Measurements from ENCODE around the gene LIPA. TPM values are rescaled to one million over a fixed set of nuclear protein-coding genes. Genes with fewer than 3 reads are reported as not detected.
A peak's percentile ranks its signal among the peaks of the same experiment; 100 is the strongest.

Gene LIPA
- total RNA-seq, 2 donors from 2014 or later, result 30.4 to 37.8 TPM

GRCh38 chr10:89217057-89217990, 34.3 kb downstream of the LIPA start:
- intact Hi-C loops (cut with DNase I), result loop anchor here (10.0 kb wide), 1 partner anchor 373 kb away; no protein-coding TSS in a partner anchor
- H3K27ac ChIP-seq, result no peak overlapping the region
- H3K27me3 ChIP-seq, result no peaks in the 10 kb centered on the region
- no peaks in the 10 kb centered on the region for H3K9me3 ChIP-seq
- DNase-seq, result peak; percentile 71
- TF ChIP-seq, protein P1, sequence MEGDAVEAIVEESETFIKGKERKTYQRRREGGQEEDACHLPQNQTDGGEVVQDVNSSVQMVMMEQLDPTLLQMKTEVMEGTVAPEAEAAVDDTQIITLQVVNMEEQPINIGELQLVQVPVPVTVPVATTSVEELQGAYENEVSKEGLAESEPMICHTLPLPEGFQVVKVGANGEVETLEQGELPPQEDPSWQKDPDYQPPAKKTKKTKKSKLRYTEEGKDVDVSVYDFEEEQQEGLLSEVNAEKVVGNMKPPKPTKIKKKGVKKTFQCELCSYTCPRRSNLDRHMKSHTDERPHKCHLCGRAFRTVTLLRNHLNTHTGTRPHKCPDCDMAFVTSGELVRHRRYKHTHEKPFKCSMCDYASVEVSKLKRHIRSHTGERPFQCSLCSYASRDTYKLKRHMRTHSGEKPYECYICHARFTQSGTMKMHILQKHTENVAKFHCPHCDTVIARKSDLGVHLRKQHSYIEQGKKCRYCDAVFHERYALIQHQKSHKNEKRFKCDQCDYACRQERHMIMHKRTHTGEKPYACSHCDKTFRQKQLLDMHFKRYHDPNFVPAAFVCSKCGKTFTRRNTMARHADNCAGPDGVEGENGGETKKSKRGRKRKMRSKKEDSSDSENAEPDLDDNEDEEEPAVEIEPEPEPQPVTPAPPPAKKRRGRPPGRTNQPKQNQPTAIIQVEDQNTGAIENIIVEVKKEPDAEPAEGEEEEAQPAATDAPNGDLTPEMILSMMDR (IDR thresholded peaks at IDR 0.05), result peak; percentile 73
- no peak overlapping the region for H3K4me3 ChIP-seq
- H3K36me3 ChIP-seq, result no peaks in the 10 kb centered on the region
- no peak overlapping the region for H3K9ac ChIP-seq (ENCODE audit: low read depth in 2 of 2, low read length in 2 of 2)
- no peaks in the 10 kb centered on the region for H3K4me1 ChIP-seq

DNA sequence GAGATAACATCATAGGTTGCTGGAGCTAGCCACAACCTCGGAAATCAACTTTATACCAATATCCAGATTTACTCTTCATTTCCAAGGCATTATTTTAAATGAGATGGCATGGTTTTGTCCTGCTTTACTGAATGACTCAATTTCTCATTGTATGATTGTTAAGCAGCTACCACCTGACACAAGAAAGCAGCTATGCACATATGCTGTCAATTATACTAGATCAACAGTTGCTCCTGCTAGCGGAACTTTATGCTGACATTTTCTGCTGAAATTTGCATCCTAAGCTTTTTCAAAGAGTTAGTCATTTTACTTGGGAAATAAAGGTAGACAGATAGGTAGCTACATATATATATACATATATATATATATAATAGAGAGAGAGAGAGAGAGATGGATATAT, 35.5 kb downstream of the LIPA start:
- H3K4me3 ChIP-seq, result no peak overlapping the region
- H3K36me3 ChIP-seq, result no peaks in the 10 kb centered on the region
- TF ChIP-seq, protein P1 (IDR thresholded peaks at IDR 0.05), result no peak
- H3K9me3 ChIP-seq, result no peaks in the 10 kb centered on the region
- intact Hi-C loops (cut with DNase I), result loop anchor here (10.0 kb wide), 1 partner anchor 371 kb away; no protein-coding TSS in a partner anchor
- no peaks in the 10 kb centered on the region for H3K27me3 ChIP-seq
- no peak overlapping the region for H3K27ac ChIP-seq
- H3K9ac ChIP-seq (ENCODE audit: low read depth in 2 of 2, low read length in 2 of 2), result no peak overlapping the region
- no peaks in the 10 kb centered on the region for H3K4me1 ChIP-seq
- no peak for DNase-seq

DNA sequence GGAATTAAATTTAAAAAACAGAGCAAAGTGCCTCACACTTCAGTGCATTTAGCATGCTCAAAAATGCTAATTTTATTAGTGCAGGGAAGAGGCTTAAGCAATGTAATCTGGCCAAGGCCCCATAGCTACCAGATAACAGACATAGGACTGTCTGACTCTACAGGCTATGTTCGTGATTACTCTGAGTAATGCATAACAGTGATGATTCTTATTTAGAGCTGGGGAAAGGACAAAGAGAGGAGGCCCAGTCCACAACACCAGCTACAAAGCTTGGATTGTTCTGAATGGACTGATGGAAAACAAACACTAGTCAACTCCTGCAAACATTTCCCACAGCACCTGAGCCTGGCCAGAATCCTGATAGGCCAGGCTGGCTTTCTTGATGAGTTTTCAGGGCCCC, 36.1 kb downstream of the LIPA start:
- intact Hi-C loops (cut with DNase I), result loop anchor here (2.0 to 10.0 kb wide), 2 partner anchors 281 to 371 kb away; no protein-coding TSS in a partner anchor
- Histone ChIP-seq H3K27me3 (no peaks in the 10 kb centered on the region), H3K36me3 (no peaks in the 10 kb centered on the region), H3K9ac (ENCODE audit: low read depth in 2 of 2, low read length in 2 of 2) (no peak overlapping the region), H3K4me1 (no peaks in the 10 kb centered on the region), H3K9me3 (no peaks in the 10 kb centered on the region), H3K4me3 (no peak overlapping the region), H3K27ac (no peak overlapping the region)
- no peak for DNase-seq
- TF ChIP-seq, protein P1 (IDR thresholded peaks at IDR 0.05), result no peak

GRCh38 chr10:89214566-89215165, 36.9 kb downstream of the LIPA start:
- no peak overlapping the region for H3K4me3 ChIP-seq
- H3K27ac ChIP-seq, result no peak overlapping the region
- H3K9me3 ChIP-seq, result no peaks in the 10 kb centered on the region
- intact Hi-C loops (cut with DNase I), result loop anchor here (2.0 to 10.0 kb wide), 2 partner anchors 280 to 370 kb away; no protein-coding TSS in a partner anchor
- DNase-seq, result no peak
- H3K9ac ChIP-seq (ENCODE audit: low read depth in 2 of 2, low read length in 2 of 2), result no peak overlapping the region
- H3K36me3 ChIP-seq, result no peaks in the 10 kb centered on the region
- TF ChIP-seq, protein P1 (IDR thresholded peaks at IDR 0.05), result no peak
- H3K4me1 ChIP-seq, result no peaks in the 10 kb centered on the region
- no peaks in the 10 kb centered on the region for H3K27me3 ChIP-seq

DNA sequence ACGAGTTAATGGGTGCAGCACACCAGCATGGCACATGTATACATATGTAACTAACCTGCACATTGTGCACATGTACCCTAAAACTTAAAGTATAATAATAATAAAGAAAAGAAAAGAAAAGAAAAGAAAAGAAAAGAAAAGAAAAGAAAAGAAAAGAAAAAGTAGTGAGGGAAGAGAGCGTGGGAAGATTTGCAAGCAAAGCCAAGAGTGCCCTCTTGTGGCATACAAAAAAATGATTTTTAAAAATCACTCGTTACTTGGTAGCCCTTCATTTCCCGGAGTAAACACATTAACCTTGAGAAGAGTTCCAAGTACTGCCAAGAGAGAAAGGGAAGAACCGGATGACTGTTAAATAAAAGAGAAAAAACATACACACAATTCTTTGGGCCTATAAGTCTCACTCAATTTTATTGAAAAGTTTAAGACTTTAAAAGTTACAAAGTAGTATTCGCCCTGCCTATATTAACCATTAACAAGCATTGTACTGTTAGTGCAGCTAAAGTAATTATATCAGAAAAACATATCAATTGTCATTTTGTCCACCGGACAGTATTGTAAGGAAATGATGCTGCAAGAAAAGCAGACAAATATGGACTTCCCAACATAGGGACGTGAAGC, 38.3 kb downstream of the LIPA start:
- Histone ChIP-seq H3K9me3 (no peaks in the 10 kb centered on the region), H3K27ac (no peak overlapping the region), H3K9ac (ENCODE audit: low read depth in 2 of 2, low read length in 2 of 2) (no peak overlapping the region), H3K4me1 (no peaks in the 10 kb centered on the region), H3K36me3 (no peaks in the 10 kb centered on the region), H3K27me3 (peaks cover 5% of the 10 kb centered on the region), H3K4me3 (no peak overlapping the region)
- no peak for DNase-seq
- TF ChIP-seq, protein P1 (IDR thresholded peaks at IDR 0.05), result peak; percentile 53
- intact Hi-C loops (cut with DNase I), result loop anchor here (10.0 kb wide), 1 partner anchor 368 kb away; no protein-coding TSS in a partner anchor
